ENCODE results near the gene PKNOX2.

PKNOX2 gene

GRCh38 chr11:125264100-125265022 is 99.8 kb downstream of the PKNOX2 start:
- DNase-seq: no peak

GRCh38 chr11:125267548-125267947 is 103.0 kb downstream of the PKNOX2 start:
- no peak for DNase-seq

- no peak for DNase-seq
Measured at GRCh38 chr11:125268611-125269010, 104.1 kb downstream of the PKNOX2 start.

GRCh38 chr11:125270106-125270505 is 105.6 kb downstream of the PKNOX2 start:
- DNase-seq: no peak

GRCh38 chr11:125270711-125271110 is 106.2 kb downstream of the PKNOX2 start:
- no peak for DNase-seq

GRCh38 chr11:125271483-125272091 is 107.0 kb downstream of the PKNOX2 start:
- no peak for DNase-seq

GRCh38 chr11:125272092-125272491 is 107.5 kb downstream of the PKNOX2 start:
- DNase-seq: no peak

- no peak for DNase-seq
Measured at GRCh38 chr11:125272821-125273220, 108.3 kb downstream of the PKNOX2 start.

- DNase-seq: no peak
Measured at GRCh38 chr11:125273519-125274000, 109.0 kb downstream of the PKNOX2 start.

GRCh38 chr11:125274309-125274708 is 109.8 kb downstream of the PKNOX2 start:
- no peak for DNase-seq

- no peak for DNase-seq
Measured at GRCh38 chr11:125274774-125275173, 110.2 kb downstream of the PKNOX2 start.

- DNase-seq: no peak
Measured at GRCh38 chr11:125275905-125276618, 111.5 kb downstream of the PKNOX2 start.

GRCh38 chr11:125276619-125276976 is 112.0 kb downstream of the PKNOX2 start:
- no peak for DNase-seq

GRCh38 chr11:125279676-125280418 is 115.3 kb downstream of the PKNOX2 start:
- no peak for DNase-seq

GRCh38 chr11:125280646-125281045 is 116.1 kb downstream of the PKNOX2 start:
- DNase-seq: no peak

GRCh38 chr11:125281831-125282595 is 117.5 kb downstream of the PKNOX2 start:
- no peak for DNase-seq

- no peak for DNase-seq
Measured at GRCh38 chr11:125282596-125282914, 118.0 kb downstream of the PKNOX2 start.

GRCh38 chr11:125284245-125284850 is 119.8 kb downstream of the PKNOX2 start:
- DNase-seq: no peak

GRCh38 chr11:125285844-125286243 is 121.3 kb downstream of the PKNOX2 start:
- no peak for DNase-seq

- DNase-seq: no peak
Measured at GRCh38 chr11:125286486-125286885, 121.9 kb downstream of the PKNOX2 start.

GRCh38 chr11:125287491-125288210 is 123.1 kb downstream of the PKNOX2 start:
- no peak for DNase-seq
